ENCODE data around the gene MRE11.

The MRE11 gene

GRCh38 chr11:94493281-94494125, at the start of gene MRE11, which contains the start of gene ANKRD49:
MRE11 (minus strand) TSS chr11:94493844; CDS start chr11:94492801, 1,043 bp downstream.
ANKRD49 (plus strand) TSS chr11:94493984; CDS start chr11:94496694, 2,710 bp downstream.
- peak; percentile 88 for DNase-seq (ENCODE audit: low spot score)
- no peak for TF ChIP-seq CTCF (IDR thresholded peaks at IDR 0.05; ENCODE audit: extremely low read depth, missing control alignments)

GRCh38 chr11:94539420-94539819, 45.8 kb upstream of the MRE11 start:
- DNase-seq (ENCODE audit: low spot score): no peak
- TF ChIP-seq CTCF (IDR thresholded peaks at IDR 0.05; ENCODE audit: extremely low read depth, missing control alignments): no peak

GRCh38 chr11:94537031-94537600, 43.5 kb upstream of the MRE11 start:
- no peak for DNase-seq (ENCODE audit: low spot score)
- TF ChIP-seq CTCF (IDR thresholded peaks at IDR 0.05; ENCODE audit: extremely low read depth, missing control alignments): no peak

- no peak for DNase-seq (ENCODE audit: low spot score)
- TF ChIP-seq CTCF (IDR thresholded peaks at IDR 0.05; ENCODE audit: extremely low read depth, missing control alignments): no peak
Measured at GRCh38 chr11:94536386-94536785, 42.7 kb upstream of the MRE11 start.

- DNase-seq (ENCODE audit: low spot score): no peak
- no peak for TF ChIP-seq CTCF (IDR thresholded peaks at IDR 0.05; ENCODE audit: extremely low read depth, missing control alignments)
Measured at GRCh38 chr11:94533696-94534630, 40.3 kb upstream of the MRE11 start.

- DNase-seq (ENCODE audit: low spot score): no peak
- TF ChIP-seq CTCF (IDR thresholded peaks at IDR 0.05; ENCODE audit: extremely low read depth, missing control alignments): no peak
Measured at GRCh38 chr11:94533206-94533605, 39.6 kb upstream of the MRE11 start.
